Activated gamma-delta T cell treated with Interleukin-2 at 50 U/mL for 16 hours (primary cell): ENCODE results near the gene SART1.
A peak's percentile ranks its signal among the peaks of the same experiment; 100 is the strongest.

Experiments used
- DNase-seq: peaks from one replicate; pipeline ENCODE4 v3.0.0-alpha.2; 2020

The SART1 gene, protein sequence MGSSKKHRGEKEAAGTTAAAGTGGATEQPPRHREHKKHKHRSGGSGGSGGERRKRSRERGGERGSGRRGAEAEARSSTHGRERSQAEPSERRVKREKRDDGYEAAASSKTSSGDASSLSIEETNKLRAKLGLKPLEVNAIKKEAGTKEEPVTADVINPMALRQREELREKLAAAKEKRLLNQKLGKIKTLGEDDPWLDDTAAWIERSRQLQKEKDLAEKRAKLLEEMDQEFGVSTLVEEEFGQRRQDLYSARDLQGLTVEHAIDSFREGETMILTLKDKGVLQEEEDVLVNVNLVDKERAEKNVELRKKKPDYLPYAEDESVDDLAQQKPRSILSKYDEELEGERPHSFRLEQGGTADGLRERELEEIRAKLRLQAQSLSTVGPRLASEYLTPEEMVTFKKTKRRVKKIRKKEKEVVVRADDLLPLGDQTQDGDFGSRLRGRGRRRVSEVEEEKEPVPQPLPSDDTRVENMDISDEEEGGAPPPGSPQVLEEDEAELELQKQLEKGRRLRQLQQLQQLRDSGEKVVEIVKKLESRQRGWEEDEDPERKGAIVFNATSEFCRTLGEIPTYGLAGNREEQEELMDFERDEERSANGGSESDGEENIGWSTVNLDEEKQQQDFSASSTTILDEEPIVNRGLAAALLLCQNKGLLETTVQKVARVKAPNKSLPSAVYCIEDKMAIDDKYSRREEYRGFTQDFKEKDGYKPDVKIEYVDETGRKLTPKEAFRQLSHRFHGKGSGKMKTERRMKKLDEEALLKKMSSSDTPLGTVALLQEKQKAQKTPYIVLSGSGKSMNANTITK

DNA sequence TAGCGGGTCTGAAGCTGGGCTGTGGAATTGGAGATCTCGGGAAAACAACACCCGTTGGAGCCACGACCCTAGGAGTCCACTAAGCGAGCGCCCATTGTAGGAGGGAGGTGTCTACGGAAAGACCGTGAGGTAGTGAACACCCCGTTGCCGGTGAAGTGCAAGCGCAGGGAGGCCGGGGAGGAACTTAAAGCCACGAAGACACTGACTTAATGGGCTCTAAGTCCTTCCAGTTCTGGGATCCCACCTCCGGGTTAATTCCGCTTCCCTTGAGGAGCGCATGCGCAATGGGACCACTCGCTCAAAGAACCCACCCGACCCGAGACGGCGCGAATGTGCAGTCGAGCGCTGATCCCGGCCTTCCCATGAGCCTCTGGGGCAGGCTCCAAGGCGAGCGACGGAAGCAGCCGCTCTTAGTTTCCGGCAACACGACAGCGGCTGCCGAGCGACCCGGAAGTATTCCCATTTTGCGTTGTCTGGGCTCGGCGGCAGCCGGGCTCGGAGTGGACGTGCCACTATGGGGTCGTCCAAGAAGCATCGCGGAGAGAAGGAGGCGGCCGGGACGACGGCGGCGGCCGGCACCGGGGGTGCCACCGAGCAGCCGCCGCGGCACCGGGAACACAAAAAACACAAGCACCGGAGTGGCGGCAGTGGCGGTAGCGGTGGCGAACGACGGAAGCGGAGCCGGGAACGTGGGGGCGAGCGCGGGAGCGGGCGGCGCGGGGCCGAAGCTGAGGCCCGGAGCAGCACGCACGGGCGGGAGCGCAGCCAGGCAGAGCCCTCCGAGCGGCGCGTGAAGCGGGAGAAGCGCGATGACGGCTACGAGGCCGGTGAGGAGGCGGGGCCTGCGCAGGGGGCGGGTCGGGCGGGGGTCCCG lies at the start of gene SART1:
SART1 (plus strand) TSS at position 468 of the 874 bp plus-strand sequence; CDS start at position 515, 47 bp downstream.
- peak; percentile 95 for DNase-seq

DNA sequence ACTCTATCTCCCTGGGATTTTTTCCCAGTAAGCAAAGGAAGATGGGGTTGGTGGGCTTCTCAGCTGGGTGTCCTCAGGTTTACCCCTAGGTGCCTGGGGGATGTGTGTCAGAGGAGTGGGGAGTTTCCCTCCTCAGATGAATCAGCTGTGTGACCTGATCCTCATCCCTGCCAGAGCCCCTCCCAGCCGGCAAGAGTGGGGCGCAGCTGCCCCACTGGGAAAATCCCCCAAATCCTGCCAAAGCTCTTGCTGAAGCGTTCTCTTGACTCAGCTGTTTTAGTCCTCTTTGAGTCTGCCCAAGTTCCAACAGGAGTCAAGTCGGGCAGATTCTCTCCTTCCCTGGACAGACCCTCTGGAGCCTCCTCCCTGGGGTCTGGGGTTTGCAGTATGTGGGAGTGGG lies 48.7 kb upstream of the SART1 start:
- no peak for DNase-seq

- DNase-seq = no peak
Observed at GRCh38 chr11:65915101-65915820, 46.3 kb upstream of the SART1 start.

DNA sequence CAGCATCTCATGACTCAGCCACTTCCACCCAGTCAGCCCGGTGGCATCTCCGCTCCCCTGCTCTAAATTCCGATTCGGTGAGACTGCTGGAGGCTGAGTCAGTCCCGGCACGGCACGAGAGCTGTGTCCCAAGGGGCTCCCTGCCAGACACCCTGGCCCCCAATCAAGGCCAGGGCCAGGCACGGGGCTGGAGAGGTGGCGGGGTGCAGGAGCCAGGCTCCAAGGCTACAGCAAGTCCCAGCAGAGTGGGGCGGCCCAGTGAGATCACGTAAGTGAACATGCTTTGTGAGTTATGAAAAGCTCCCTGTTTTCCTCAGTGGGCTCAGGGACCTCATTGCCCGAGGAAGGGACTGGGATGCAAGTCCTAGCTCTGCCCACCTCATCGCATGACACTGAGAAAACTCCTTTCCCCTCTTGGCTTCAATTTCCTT lies 45.7 kb upstream of the SART1 start:
- no peak for DNase-seq

- no peak for DNase-seq
Observed at GRCh38 chr11:65916391-65916790, 45.1 kb upstream of the SART1 start.

- no peak for DNase-seq
Observed at GRCh38 chr11:65917077-65917433, 44.5 kb upstream of the SART1 start.

GRCh38 chr11:65917434-65918210 lies 43.9 kb upstream of the SART1 start:
- no peak for DNase-seq

DNA sequence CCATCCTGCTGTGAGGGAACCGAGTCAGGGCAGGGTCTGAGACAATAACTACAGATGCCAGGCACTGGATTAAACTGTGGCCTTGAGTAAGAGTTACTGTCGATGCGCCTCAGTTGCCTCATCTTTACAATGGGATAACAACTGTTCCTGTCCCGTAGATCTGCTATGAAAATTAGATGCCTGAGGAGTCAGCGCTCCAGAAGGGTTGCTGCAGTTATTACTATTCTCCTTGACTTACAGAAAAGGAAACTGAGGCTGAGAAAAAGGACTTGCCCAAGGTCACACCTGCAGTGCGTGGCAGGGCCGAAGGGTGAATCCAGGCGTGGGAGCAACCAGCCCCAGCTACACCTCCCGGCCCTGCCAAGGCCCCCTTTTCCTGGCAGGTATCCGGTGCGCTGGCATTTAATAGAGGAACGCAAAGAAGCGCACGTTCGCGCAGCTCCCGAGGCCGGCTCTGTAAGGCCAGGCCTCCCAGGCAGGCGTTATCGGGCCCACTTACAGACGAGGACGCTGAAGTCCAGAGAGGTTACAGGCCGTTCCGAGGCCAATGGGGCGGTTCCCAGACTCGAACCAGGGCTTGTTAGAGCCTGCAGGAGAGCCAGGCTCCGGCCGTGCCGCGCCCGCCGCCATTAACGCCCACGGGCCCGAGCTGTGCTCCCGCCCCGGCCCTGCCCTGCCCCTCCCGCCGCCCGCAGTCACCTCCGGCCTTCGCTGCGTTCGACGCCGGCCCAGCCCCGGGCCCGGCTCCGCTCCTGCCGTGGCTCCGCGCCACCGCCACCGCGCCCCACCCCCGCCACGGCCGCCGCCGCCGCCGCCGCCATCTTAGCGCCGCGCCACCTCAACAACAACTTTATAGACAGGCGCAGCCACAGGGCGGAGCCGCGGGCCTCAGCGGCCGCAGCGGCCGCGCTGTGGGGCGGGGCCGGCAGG lies 43.1 kb upstream of the SART1 start, which contains the start of gene C11orf68:
C11orf68 (minus strand) TSS at position 852 of the 930 bp plus-strand sequence; CDS start at position 821, 31 bp downstream.
- no peak for DNase-seq

DNA sequence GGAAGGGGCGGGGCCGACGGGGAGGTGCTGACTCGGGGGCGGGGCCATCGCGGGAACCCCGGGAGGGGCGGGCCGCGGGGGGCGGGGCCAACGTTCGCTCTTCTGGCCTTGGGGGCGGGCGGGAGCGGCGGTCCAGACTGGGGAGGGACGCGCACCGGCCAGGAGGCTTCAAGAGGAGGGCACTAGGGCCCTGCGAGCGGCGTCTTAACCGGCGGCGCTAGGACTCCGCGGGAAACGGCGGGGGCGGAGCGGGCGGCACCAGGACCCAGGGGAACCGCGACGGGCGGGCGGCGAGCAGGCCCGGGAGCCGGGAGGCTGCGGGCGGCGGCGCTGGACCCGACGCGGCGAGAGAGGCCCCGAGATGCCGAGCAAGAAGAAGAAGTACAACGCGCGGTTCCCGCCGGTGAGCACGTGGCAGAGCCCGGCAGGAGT lies 42.4 kb upstream of the SART1 start, which contains the start of gene DRAP1:
DRAP1 (plus strand) TSS at position 286 of the 432 bp plus-strand sequence; CDS start at position 362, 76 bp downstream.
- peak; percentile 99 for DNase-seq

GRCh38 chr11:65919573-65920371 lies 41.8 kb upstream of the SART1 start:
- peak; percentile 56 for DNase-seq

DNA sequence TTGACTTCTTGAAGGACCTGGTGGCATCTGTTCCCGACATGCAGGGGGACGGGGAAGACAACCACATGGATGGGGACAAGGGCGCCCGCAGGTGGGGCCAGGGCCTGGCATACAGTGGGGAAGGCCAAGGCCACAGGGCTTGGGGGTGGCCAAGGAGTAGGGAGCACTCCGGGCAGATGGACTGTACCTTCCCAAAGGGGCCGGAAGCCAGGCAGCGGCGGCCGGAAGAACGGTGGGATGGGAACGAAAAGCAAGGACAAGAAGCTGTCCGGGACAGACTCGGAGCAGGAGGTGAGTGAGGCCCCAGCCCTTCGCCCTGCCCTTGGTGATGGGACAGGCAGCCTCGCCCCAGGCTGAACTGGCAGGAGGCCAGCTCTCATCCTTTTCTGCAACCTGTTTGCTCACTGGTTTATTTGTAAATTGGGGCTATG lies 41.1 kb upstream of the SART1 start:
- DNase-seq = no peak

- DNase-seq = no peak
Observed at GRCh38 chr11:65921033-65921555, 40.4 kb upstream of the SART1 start.

GRCh38 chr11:65921876-65922275 lies 39.7 kb upstream of the SART1 start:
- no peak for DNase-seq

DNA sequence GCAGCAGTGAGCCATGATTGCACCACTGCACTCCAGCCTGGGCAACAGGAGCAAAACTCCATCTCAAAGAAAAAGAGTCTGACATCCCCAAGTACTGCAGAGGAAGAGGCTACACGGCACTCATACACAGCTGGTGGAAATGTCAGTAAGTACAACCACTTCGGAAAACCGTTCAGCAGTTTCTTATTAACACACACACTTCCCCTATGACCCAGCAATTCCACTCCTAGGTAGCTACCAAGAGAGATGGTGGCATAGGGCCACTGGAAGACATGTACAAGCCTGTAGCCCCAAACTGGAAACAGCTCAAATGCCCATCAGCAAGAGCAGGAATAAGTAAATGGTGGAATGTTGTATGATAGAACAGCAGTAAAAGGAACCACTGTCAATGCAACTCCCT lies 39.0 kb upstream of the SART1 start:
- no peak for DNase-seq

DNA sequence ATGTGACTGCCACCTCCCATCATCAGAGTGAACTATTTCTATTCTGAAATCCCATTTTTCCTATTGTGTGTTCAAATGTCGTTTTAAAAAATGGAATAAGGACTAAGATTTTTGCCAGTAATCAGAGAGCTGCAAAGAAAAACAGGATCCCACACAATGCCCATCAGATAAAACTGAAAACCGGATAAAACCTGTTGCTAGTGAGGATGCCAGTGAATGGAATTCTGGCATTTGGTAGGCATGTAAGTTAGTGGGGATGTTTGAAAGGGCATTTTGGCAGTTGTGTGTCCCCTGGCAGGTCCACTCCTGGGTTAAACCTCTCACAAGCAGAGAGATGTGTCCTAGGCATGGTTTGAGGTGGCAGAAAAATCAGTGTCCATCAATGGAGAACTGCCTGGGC lies 36.1 kb upstream of the SART1 start:
- DNase-seq = no peak

DNA sequence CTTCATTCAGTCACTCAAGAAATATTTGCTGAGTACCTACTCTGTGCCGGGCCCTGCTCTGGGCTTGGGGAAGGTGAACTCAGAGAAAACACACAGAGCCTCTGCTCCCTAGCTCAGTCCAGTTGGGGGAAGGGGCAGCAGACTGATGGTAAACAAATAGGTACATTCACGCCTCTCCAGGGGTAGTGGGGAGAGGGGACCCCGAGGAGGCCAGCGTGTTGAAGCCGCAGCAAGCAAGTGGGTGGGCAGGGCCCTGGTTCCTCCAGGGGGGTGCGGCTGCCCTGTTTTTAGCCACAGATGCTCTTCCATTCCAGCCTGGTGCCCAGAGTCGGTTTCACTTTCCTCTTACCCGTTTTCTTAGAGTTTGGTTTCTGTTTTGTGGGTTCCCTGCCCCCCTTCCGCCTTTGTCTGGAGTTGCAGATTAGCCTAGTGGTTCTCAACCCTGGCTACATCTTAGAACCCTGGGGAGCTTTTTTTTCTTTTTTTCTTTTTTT lies 33.6 kb upstream of the SART1 start:
- peak; percentile 77 for DNase-seq

GRCh38 chr11:65928667-65929066 lies 32.9 kb upstream of the SART1 start:
- DNase-seq = no peak

GRCh38 chr11:65931773-65932557 lies 29.6 kb upstream of the SART1 start:
- DNase-seq = no peak
